Upper lobe of left lung (tissue), 6 donors: ENCODE data around the gene SLC13A3. TPM values are rescaled to one million over a fixed set of nuclear protein-coding genes. Genes with fewer than 3 reads are reported as not detected.

Experiments used
- ATAC-seq, 2 donors: fragments of 200-7000 bp; cut with Tn5 transposase; one replicate each; pipeline ENCODE4 v1.9.1; 2022; ENCODE audit warnings: mild to moderate bottlenecking in 2 of 2, moderate library complexity in 2 of 2; ENCODE audit not compliant: low FRiP score in 2 of 2
- DNase-seq, 2 donors: peaks; one replicate each; pipeline ENCODE4 v3.0.0-alpha.2; 2019 to 2020
- H3K27ac ChIP-seq, 4 donors: fragments of 200-600 bp; sonication (generic); one replicate each; pipeline ENCODE4 v1.5.1; 2016 to 2019
- H3K27me3 ChIP-seq, 4 donors: fragments of 200-600 bp; sonication (generic); one replicate each; pipeline ENCODE4 v1.5.1; 2017 to 2019
- H3K36me3 ChIP-seq, 4 donors: fragments of 200-600 bp; sonication (generic); one replicate each; pipeline ENCODE4 v1.5.1; 2016 to 2019
- H3K4me1 ChIP-seq, 4 donors: fragments of 200-600 bp; sonication (generic); one replicate each; pipeline ENCODE4 v1.5.1; 2018 to 2019
- H3K4me3 ChIP-seq, 4 donors: fragments of 200-600 bp; sonication (generic); one replicate each; pipeline ENCODE4 v1.5.1; 2017 to 2019; ENCODE audit warnings: mild to moderate bottlenecking in 2 of 4, moderate library complexity in 1 of 4
- H3K9me3 ChIP-seq, 4 donors: fragments of 200-600 bp; sonication (generic); one replicate each; pipeline ENCODE4 v1.5.1; 2018 to 2019
- EP300 ChIP-seq, 4 donors: sonication (generic); formaldehyde crosslinking; IDR thresholded peaks; one replicate each; pipeline ENCODE4 v1.5.1; 2017; ENCODE audit warnings: antibody characterized with exemption in 4 of 4, control low read depth in 2 of 4
- POLR2A ChIP-seq, 4 donors: fragments of 450-650 bp; IDR thresholded peaks; one replicate each; pipeline ENCODE4 v1.5.1; 2016 to 2017; ENCODE audit warnings: antibody characterized with exemption in 4 of 4, mild to moderate bottlenecking in 2 of 4
- POLR2AphosphoS5 ChIP-seq, 2 donors: sonication (generic); formaldehyde crosslinking; IDR thresholded peaks; one replicate each; pipeline ENCODE4 v1.5.1; 2017; ENCODE audit warnings: antibody characterized with exemption in 2 of 2
- WGBS, 2 donors: methylation state at CpG; one replicate each; pipeline ENCODE4 v1.1.5; 2017 to 2018; 5-methylcytosine and 5-hydroxymethylcytosine counted together
- total RNA-seq, 6 donors: library from RNA; depleted of rRNA in 4 of 6; stranded (reverse); fragments of >200 nt in 4 of 6; gene quantifications; one replicate each; pipeline versions ENCODE4 v1.1.0 to v1.2.1, GENCODE V29; 2016 to 2021
- TF ChIP-seq, protein P1 (sequence below), 6 experiments: fragments of 450-650 bp in 4 of 6; fragments of 200-600 bp in 2 of 6; sonication (generic) in 2 of 6; IDR thresholded peaks; one replicate each; pipeline ENCODE4 v1.5.1; 2016 to 2019; ENCODE audit warnings: antibody characterized with exemption in 6 of 6
- donor health status: DM: no; HTN: no; CAD: no; lungs with moderate emphysema.
- donor health status: DM: no; HTN: yes; CAD: no; lungs with severe emphysema.

SLC13A3 gene
- total RNA-seq, 6 donors from 2014 or later = 0.88 to 11.5 (median 1.3) TPM

DNA sequence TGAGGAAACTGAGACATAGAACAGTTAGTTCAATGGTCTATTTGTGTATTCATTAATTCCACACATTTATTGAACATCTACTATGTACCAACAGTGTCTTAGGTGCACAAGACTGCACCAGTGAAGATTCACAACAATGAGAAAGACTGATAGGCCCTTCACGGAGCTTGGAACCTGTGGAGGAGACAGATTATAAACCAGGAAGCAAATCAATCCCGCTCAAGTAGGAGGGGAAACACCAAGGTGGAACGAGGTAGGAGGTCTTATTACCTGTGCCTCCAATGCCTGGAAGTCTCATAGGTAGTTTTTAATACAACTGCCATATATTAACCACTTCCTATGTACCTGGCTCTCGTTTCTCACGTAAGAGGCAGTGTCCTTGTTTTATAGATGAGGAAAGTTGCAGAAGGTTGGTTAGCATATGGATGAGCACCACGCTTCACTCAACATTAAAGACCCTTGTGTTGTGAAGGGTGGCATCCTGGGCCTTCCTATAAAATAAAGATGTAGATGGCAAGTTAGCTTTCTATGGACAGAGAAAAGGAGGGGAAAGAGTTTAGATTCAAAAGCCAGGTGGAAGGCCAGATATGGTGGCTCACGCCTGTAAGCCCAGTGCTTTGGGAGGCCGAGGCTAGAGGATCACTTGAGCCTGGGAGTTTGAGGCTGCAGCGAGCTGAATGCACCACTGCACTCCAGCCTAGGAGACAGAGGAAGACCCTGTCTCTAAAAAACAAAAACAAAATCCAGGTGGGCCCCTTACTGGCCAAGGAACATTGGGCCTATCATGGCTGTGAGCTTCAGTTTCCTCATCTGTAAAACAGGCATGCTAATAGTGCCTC is 45.1 kb downstream of the SLC13A3 start:
- Histone ChIP-seq H3K4me3 (no peak overlapping the region), H3K27ac (no peak overlapping the region), H3K36me3 (no peaks in the 10 kb centered on the region), H3K27me3 (no peaks in the 10 kb centered on the region), H3K4me1 (no peaks in the 10 kb centered on the region), H3K9me3 (no peaks in the 10 kb centered on the region)
- DNase-seq (no peak), ATAC-seq (no peak)
- WGBS, 2 donors = 90 to 91% methylated on average over 9 of the region's 9 CpGs
- TF ChIP-seq, protein P1, sequence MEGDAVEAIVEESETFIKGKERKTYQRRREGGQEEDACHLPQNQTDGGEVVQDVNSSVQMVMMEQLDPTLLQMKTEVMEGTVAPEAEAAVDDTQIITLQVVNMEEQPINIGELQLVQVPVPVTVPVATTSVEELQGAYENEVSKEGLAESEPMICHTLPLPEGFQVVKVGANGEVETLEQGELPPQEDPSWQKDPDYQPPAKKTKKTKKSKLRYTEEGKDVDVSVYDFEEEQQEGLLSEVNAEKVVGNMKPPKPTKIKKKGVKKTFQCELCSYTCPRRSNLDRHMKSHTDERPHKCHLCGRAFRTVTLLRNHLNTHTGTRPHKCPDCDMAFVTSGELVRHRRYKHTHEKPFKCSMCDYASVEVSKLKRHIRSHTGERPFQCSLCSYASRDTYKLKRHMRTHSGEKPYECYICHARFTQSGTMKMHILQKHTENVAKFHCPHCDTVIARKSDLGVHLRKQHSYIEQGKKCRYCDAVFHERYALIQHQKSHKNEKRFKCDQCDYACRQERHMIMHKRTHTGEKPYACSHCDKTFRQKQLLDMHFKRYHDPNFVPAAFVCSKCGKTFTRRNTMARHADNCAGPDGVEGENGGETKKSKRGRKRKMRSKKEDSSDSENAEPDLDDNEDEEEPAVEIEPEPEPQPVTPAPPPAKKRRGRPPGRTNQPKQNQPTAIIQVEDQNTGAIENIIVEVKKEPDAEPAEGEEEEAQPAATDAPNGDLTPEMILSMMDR (IDR thresholded peaks at IDR 0.05) = no peak
- no peak for TF ChIP-seq POLR2A (IDR thresholded peaks at IDR 0.05)
- no peak for TF ChIP-seq EP300 (IDR thresholded peaks at IDR 0.05)

GRCh38 chr20:46605181-46605580 is 46.1 kb downstream of the SLC13A3 start:
- H3K36me3 ChIP-seq = no peaks in the 10 kb centered on the region

DNA sequence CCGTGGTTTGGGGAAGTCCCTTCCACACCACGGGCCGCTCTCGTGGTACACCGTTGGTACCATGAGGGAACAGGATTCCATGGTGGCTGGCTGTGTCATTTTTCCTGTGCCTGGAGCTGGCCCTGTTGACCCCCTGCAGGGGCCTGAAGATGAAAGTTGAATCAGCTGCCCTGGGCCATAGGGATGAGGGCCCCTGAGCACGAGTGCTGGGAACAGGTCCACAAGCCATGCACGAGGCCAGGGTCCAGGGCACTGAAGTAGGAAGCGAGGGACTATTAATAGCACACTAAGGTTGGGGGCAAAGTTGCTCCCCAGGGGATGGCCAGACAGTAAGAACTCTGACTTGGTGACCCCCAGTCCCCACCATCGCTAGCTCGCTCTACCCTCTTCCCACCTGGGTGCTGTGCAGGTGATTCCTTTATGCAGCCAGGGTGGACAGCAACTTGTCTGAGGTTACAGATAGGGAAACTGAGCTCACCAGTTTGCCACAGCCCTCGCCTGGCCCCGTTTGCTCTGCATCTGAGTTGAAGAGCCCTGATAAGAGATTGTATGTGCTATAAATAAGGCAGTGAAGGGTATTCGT is 46.6 kb downstream of the SLC13A3 start:
- no peak for DNase-seq
- Histone ChIP-seq H3K36me3 (no peaks in the 10 kb centered on the region), H3K4me3 (no peak overlapping the region), H3K4me1 (no peaks in the 10 kb centered on the region), H3K27me3 (no peaks in the 10 kb centered on the region), H3K27ac (no peak overlapping the region), H3K9me3 (no peaks in the 10 kb centered on the region)
- ATAC-seq = peak in 1 of 2 donors; percentile 15
- no peak for TF ChIP-seq POLR2AphosphoS5 (IDR thresholded peaks at IDR 0.05)
- 82 to 86% methylated on average over 10 to 13 of the region's 13 CpGs for WGBS, 2 donors

More at GRCh38 chr20:46605181-46605580, 46.1 kb downstream of the SLC13A3 start:
- Histone ChIP-seq H3K27me3 (no peaks in the 10 kb centered on the region), H3K4me1 (no peaks in the 10 kb centered on the region), H3K4me3 (no peak overlapping the region), H3K9me3 (no peaks in the 10 kb centered on the region), H3K27ac (no peak overlapping the region)
- DNase-seq = no peak
- TF ChIP-seq EP300 (IDR thresholded peaks at IDR 0.05) (no peak), POLR2A (IDR thresholded peaks at IDR 0.05) (no peak), POLR2AphosphoS5 (IDR thresholded peaks at IDR 0.05) (no peak)
- TF ChIP-seq, protein P1 (IDR thresholded peaks at IDR 0.05) = no peak
- no peak for ATAC-seq

DNA sequence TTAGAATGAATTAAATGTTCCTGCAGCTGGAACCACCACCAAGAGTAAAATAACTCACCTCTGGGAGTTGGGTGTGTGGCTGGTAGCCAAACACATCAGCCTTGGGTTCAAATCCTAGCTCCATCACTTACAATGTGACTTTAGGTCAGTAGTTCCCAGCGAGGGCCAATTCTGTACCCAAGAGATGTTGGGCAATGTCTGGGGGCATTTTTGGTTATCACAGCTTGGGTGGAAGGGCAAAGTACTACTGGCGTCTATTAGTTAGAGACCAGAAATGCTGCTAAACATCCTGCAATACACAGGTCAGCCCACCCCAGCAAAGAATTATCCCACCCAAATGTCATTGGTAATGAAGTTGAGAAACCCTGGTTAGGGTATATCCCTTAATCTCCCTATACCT is 48.8 kb downstream of the SLC13A3 start:
- WGBS, 2 donors = 70 to 95% methylated on average over 1 to 2 of the region's 2 CpGs
- Histone ChIP-seq H3K27ac (no peak overlapping the region), H3K36me3 (no peaks in the 10 kb centered on the region), H3K27me3 (no peaks in the 10 kb centered on the region), H3K9me3 (no peaks in the 10 kb centered on the region), H3K4me1 (no peaks in the 10 kb centered on the region), H3K4me3 (no peak overlapping the region)
- TF ChIP-seq POLR2AphosphoS5 (IDR thresholded peaks at IDR 0.05) (no peak), EP300 (IDR thresholded peaks at IDR 0.05) (no peak), POLR2A (IDR thresholded peaks at IDR 0.05) (no peak)
- TF ChIP-seq, protein P1 (IDR thresholded peaks at IDR 0.05) = no peak
- DNase-seq (no peak), ATAC-seq (no peak)

GRCh38 chr20:46601603-46602122 is 49.6 kb downstream of the SLC13A3 start:
- Histone ChIP-seq H3K27ac (no peak overlapping the region), H3K4me1 (no peaks in the 10 kb centered on the region), H3K27me3 (no peaks in the 10 kb centered on the region), H3K9me3 (no peaks in the 10 kb centered on the region), H3K36me3 (no peaks in the 10 kb centered on the region), H3K4me3 (no peak overlapping the region)
- TF ChIP-seq, protein P1 (IDR thresholded peaks at IDR 0.05) = no peak
- no peak for TF ChIP-seq POLR2A (IDR thresholded peaks at IDR 0.05)
- TF ChIP-seq POLR2AphosphoS5 (IDR thresholded peaks at IDR 0.05) = no peak
- TF ChIP-seq EP300 (IDR thresholded peaks at IDR 0.05) = no peak
- ATAC-seq = no peak
- no peak for DNase-seq
